K562 (cell line): ENCODE measurements around the gene CPED1. TPM values are rescaled to one million over a fixed set of nuclear protein-coding genes. Genes with fewer than 3 reads are reported as not detected.

Experiments
- ATF7 ChIP-seq: fragments of 450-650 bp; IDR thresholded peaks from 2 replicates; pipeline ENCODE4 v1.7.1; 2014; ENCODE audit warnings: mild to moderate bottlenecking, moderate library complexity
- BCOR ChIP-seq: fragments of 450-650 bp; IDR thresholded peaks from 2 replicates; pipeline ENCODE4 v1.6.1; 2016
- C11orf30 ChIP-seq: fragments of 450-650 bp; IDR thresholded peaks from 2 replicates; pipeline ENCODE4 v1.6.1; 2016; ENCODE audit warnings: low read depth, mild to moderate bottlenecking
- EGR1 ChIP-seq: fragments of 450-650 bp; conservative IDR thresholded peaks from 2 replicates; pipeline ENCODE4 v1.6.1; 2017; ENCODE audit warnings: mild to moderate bottlenecking
- HDAC2 ChIP-seq: fragments of 450-650 bp; IDR thresholded peaks from 2 replicates; pipeline ENCODE4 v1.6.1; 2016; ENCODE audit warnings: mild to moderate bottlenecking
- HNRNPL ChIP-seq: fragments of 200-400 bp; formaldehyde crosslinking; IDR thresholded peaks from 2 replicates; pipeline ENCODE4 v1.6.1; 2017; ENCODE audit warnings: low read depth, mild to moderate bottlenecking, low read length
- LEF1 ChIP-seq: fragments of 450-650 bp; IDR thresholded peaks from 2 replicates; pipeline ENCODE4 v1.6.1; 2016; ENCODE audit warnings: mild to moderate bottlenecking
- MAFK ChIP-seq: IDR thresholded peaks from 2 replicates; pipeline ENCODE4 v1.6.1; 2011; ENCODE audit warnings: low read length, improper control_type of control experiment
- MCM5 ChIP-seq: fragments of 450-650 bp; IDR thresholded peaks from 2 replicates; pipeline ENCODE4 v1.6.1; 2016; ENCODE audit warnings: low read depth
- MTA3 ChIP-seq: fragments of 450-650 bp; formaldehyde crosslinking; IDR thresholded peaks from 2 replicates; pipeline ENCODE4 v1.6.1; 2017; ENCODE audit warnings: mild to moderate bottlenecking, borderline replicate concordance
- NONO ChIP-seq, 2 experiments: fragments of 200-400 bp in 1 of 2; fragments of 450-650 bp in 1 of 2; formaldehyde crosslinking in 1 of 2; IDR thresholded peaks; 2 replicates each; pipeline ENCODE4 v1.6.1; 2017; ENCODE audit warnings: low read depth in 2 of 2, mild to moderate bottlenecking in 2 of 2, moderate library complexity in 2 of 2, low read length in 1 of 2
- NRF1 ChIP-seq, 2 experiments: fragments of 450-650 bp; IDR thresholded peaks in 1 of 2; conservative IDR thresholded peaks in 1 of 2; 2 replicates each; pipeline ENCODE4 v1.6.1; 2014; ENCODE audit warnings: mild to moderate bottlenecking in 2 of 2
- RBFOX2 ChIP-seq: fragments of 200-400 bp; formaldehyde crosslinking; IDR thresholded peaks from 2 replicates; pipeline ENCODE4 v1.6.1; 2017; ENCODE audit warnings: low read depth, mild to moderate bottlenecking, low read length, moderate library complexity
- RBM22 ChIP-seq: fragments of 200-400 bp; formaldehyde crosslinking; IDR thresholded peaks from 2 replicates; pipeline ENCODE4 v1.6.1; 2018; ENCODE audit warnings: low read length, low read depth; ENCODE audit not compliant: poor library complexity, severe bottlenecking
- SREBF1 ChIP-seq: fragments of 150-350 bp; IDR thresholded peaks from 2 replicates; pipeline ENCODE4 v1.6.1; 2014; ENCODE audit warnings: antibody characterized with exemption, low read depth, low read length, borderline replicate concordance
- TEAD4 ChIP-seq, 2 experiments: sonication (generic) in 1 of 2; formaldehyde crosslinking in 1 of 2; IDR thresholded peaks; 2 replicates each; pipeline versions ENCODE4 v1.6.1 to v1.8.0; 2012 to 2022; ENCODE audit warnings: borderline replicate concordance in 1 of 2, inconsistent platforms in 1 of 2, low read length in 1 of 2, mild to moderate bottlenecking in 1 of 2, missing genetic modification reagents in 1 of 2
- polyA plus RNA-seq, 8 experiments: library from polyadenylated mRNA; depleted of rRNA in 4 of 8; stranded (reverse) in 5 of 8; unstranded in 3 of 8; fragments of >200 nt; fragmentation: Nextera tagmentation in 2 of 8; fragmentation: Illumina TruSeq in 1 of 8; extraction: Ambion mirVana in 2 of 8; extraction: Trizol in 1 of 8; gene quantifications; 2 replicates each; pipeline versions ENCODE4 v1.2.1 to v1.2.3, GENCODE V29; 2011 to 2014; ENCODE audit warnings: inconsistent platforms in 1 of 8, missing spikeins in 1 of 8
- total RNA-seq, 7 experiments: library from RNA; depleted of rRNA in 6 of 7; stranded (reverse); fragments of >200 nt in 6 of 7; fragmentation: Illumina TruSeq in 2 of 7; extraction: Trizol in 2 of 7; gene quantifications; 2 replicates each; pipeline versions ENCODE4 v1.2.1 to v1.2.3, GENCODE V29; 2011 to 2021; ENCODE audit warnings: low replicate concordance in 1 of 7
- TF ChIP-seq, protein P1 (sequence below): sonication (generic); IDR thresholded peaks from 2 replicates; pipeline ENCODE4 v1.6.1; 2016
- TF ChIP-seq, protein P2 (sequence below): fragments of 250-450 bp; sonication (Bioruptor Pico); IDR thresholded peaks from 2 replicates; pipeline ENCODE4 v1.4.0; 2020; ENCODE audit warnings: mild to moderate bottlenecking
- TF ChIP-seq, protein P3 (sequence below): sonication (generic); formaldehyde crosslinking; IDR thresholded peaks from 2 replicates; pipeline ENCODE4 v1.8.1; 2023; ENCODE audit warnings: mild to moderate bottlenecking, missing genetic modification reagents
- TF ChIP-seq, protein P4 (sequence below): fragments of 250-450 bp; sonication (Bioruptor Pico); IDR thresholded peaks from 2 replicates; pipeline ENCODE4 v1.8.0; 2022; ENCODE audit warnings: inconsistent platforms
- TF ChIP-seq, protein P5 (sequence below): sonication (generic); formaldehyde crosslinking; IDR thresholded peaks from 2 replicates; pipeline ENCODE4 v1.4.0; 2020; ENCODE audit warnings: mild to moderate bottlenecking, missing genetic modification reagents

CPED1 gene
- total and polyA plus RNA-seq, 9 of the 15 experiments (the other 6 are each of a cell fraction or from before 2014, with no cell fraction given): 195 to 393 (median 290) TPM

DNA sequence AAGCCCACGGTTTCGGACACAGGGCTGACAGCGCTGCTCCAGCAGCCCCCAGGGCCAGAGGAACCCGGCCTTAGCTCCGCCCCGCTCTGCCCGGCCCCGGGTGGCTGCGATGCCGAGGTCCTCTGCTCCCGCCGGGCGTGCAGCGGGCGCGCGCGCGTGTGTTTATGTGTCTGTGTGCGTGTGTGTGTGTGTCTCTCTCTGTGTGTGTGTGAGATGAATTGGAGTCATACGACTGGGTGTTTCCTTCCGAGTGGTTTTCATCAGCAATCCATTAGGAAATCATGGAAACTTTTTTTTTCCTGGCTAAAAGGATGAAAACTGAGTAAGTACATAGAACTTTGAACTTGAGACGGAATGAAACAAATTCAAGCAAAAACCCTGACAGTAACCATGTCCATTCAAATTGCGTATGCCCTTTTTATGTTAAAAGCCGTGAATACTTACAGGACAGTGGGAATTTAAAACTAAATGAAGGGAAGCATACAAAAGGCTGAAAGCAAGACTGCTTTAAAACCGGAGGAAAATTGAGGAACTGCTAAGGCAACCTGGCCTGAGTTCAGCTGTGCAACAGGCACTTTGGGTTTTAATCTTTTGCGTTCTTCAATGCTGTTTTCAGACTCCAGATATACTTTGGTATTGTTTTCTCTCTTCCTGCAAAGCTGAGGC lies at the start of gene CPED1 (continued):
- no peak for TF ChIP-seq HNRNPL
- peak; percentile 27 for TF ChIP-seq ATF7
- TF ChIP-seq, protein P1, sequence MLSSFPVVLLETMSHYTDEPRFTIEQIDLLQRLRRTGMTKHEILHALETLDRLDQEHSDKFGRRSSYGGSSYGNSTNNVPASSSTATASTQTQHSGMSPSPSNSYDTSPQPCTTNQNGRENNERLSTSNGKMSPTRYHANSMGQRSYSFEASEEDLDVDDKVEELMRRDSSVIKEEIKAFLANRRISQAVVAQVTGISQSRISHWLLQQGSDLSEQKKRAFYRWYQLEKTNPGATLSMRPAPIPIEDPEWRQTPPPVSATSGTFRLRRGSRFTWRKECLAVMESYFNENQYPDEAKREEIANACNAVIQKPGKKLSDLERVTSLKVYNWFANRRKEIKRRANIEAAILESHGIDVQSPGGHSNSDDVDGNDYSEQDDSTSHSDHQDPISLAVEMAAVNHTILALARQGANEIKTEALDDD: no peak
- TF ChIP-seq, protein P2, sequence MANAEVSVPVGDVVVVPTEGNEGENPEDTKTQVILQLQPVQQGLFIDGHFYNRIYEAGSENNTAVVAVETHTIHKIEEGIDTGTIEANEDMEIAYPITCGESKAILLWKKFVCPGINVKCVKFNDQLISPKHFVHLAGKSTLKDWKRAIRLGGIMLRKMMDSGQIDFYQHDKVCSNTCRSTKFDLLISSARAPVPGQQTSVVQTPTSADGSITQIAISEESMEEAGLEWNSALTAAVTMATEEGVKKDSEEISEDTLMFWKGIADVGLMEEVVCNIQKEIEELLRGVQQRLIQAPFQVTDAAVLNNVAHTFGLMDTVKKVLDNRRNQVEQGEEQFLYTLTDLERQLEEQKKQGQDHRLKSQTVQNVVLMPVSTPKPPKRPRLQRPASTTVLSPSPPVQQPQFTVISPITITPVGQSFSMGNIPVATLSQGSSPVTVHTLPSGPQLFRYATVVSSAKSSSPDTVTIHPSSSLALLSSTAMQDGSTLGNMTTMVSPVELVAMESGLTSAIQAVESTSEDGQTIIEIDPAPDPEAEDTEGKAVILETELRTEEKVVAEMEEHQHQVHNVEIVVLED: peak; percentile 38
- TF ChIP-seq, protein P3, sequence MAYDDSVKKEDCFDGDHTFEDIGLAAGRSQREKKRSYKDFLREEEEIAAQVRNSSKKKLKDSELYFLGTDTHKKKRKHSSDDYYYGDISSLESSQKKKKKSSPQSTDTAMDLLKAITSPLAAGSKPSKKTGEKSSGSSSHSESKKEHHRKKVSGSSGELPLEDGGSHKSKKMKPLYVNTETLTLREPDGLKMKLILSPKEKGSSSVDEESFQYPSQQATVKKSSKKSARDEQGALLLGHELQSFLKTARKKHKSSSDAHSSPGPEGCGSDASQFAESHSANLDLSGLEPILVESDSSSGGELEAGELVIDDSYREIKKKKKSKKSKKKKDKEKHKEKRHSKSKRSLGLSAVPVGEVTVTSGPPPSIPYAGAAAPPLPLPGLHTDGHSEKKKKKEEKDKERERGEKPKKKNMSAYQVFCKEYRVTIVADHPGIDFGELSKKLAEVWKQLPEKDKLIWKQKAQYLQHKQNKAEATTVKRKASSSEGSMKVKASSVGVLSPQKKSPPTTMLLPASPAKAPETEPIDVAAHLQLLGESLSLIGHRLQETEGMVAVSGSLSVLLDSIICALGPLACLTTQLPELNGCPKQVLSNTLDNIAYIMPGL (CRISPR knock-in tag): no peak
- TF ChIP-seq RBFOX2: peak; percentile 79
- TF ChIP-seq RBM22: peak; percentile 60
- TF ChIP-seq, protein P4, sequence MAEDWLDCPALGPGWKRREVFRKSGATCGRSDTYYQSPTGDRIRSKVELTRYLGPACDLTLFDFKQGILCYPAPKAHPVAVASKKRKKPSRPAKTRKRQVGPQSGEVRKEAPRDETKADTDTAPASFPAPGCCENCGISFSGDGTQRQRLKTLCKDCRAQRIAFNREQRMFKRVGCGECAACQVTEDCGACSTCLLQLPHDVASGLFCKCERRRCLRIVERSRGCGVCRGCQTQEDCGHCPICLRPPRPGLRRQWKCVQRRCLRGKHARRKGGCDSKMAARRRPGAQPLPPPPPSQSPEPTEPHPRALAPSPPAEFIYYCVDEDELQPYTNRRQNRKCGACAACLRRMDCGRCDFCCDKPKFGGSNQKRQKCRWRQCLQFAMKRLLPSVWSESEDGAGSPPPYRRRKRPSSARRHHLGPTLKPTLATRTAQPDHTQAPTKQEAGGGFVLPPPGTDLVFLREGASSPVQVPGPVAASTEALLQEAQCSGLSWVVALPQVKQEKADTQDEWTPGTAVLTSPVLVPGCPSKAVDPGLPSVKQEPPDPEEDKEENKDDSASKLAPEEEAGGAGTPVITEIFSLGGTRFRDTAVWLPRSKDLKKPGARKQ (CRISPR knock-in tag): no peak
- TF ChIP-seq EGR1: no peak
- peak; percentile 42; the same call in 1 of the 2 replicates for TF ChIP-seq MTA3
- peak; percentile 11; the same call in 1 of the 2 replicates for TF ChIP-seq BCOR
- 0 out of 2 replicates have a peak, but pooled peaks have one; percentile 46 for TF ChIP-seq LEF1
- TF ChIP-seq NONO (IDR thresholded peaks at IDR 0.05; ENCODE audit: low read depth in 2 of 2, low read length in 1 of 2): no peak
- TF ChIP-seq NRF1 (conservative IDR thresholded peaks at IDR 0.05 in 1 of 2, IDR thresholded peaks at IDR 0.05 in 1 of 2): peak; percentile 74 to 78
- peak; percentile 8; the same call in 1 of the 2 replicates for TF ChIP-seq TEAD4 (IDR thresholded peaks at IDR 0.05; ENCODE audit: low read length)
- TF ChIP-seq TEAD4 (CRISPR knock-in tag; IDR thresholded peaks at IDR 0.05; ENCODE audit: borderline replicate concordance): no peak
- no peak for TF ChIP-seq HDAC2
- TF ChIP-seq SREBF1: no peak; the same call in 1 of the 2 replicates
- no peak for TF ChIP-seq MCM5
- TF ChIP-seq, protein P5, sequence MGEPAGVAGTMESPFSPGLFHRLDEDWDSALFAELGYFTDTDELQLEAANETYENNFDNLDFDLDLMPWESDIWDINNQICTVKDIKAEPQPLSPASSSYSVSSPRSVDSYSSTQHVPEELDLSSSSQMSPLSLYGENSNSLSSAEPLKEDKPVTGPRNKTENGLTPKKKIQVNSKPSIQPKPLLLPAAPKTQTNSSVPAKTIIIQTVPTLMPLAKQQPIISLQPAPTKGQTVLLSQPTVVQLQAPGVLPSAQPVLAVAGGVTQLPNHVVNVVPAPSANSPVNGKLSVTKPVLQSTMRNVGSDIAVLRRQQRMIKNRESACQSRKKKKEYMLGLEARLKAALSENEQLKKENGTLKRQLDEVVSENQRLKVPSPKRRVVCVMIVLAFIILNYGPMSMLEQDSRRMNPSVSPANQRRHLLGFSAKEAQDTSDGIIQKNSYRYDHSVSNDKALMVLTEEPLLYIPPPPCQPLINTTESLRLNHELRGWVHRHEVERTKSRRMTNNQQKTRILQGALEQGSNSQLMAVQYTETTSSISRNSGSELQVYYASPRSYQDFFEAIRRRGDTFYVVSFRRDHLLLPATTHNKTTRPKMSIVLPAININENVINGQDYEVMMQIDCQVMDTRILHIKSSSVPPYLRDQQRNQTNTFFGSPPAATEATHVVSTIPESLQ (CRISPR knock-in tag): no peak
- no peak for TF ChIP-seq C11orf30
- TF ChIP-seq MAFK: no peak
